VCaP (cell line): Measurements from ENCODE around the gene TMEM108.

ENCODE experiments used
- H3K27ac ChIP-seq: fragments of 450-650 bp; 2 replicates; pipeline ENCODE4 v1.5.1; 2017
- TF ChIP-seq, protein P1 (sequence below): fragments of 450-650 bp; conservative IDR thresholded peaks from 2 replicates; pipeline ENCODE4 v1.5.1; 2017; ENCODE audit warnings: mild to moderate bottlenecking, moderate library complexity

TMEM108 gene

DNA sequence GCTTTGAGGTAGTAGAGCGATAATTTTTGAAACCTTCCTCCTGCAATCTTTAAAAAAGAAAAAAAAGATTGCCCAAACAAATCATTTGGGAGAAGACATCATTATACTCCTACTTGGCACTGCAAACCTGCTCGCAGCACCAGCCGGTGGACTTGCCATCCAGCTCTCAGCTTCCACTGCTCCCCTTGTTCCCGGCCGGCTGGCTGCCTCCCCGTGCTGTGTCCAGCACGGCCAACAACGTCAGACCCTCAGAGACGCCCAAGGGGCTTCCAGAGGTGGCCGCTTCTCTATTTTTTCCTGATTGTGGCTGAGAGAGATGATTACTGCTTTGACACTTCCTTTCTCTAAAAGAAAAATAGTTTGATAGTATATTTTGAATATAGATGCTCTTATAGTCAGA lies 358.7 kb downstream of the TMEM108 start:
- TF ChIP-seq, protein P1, sequence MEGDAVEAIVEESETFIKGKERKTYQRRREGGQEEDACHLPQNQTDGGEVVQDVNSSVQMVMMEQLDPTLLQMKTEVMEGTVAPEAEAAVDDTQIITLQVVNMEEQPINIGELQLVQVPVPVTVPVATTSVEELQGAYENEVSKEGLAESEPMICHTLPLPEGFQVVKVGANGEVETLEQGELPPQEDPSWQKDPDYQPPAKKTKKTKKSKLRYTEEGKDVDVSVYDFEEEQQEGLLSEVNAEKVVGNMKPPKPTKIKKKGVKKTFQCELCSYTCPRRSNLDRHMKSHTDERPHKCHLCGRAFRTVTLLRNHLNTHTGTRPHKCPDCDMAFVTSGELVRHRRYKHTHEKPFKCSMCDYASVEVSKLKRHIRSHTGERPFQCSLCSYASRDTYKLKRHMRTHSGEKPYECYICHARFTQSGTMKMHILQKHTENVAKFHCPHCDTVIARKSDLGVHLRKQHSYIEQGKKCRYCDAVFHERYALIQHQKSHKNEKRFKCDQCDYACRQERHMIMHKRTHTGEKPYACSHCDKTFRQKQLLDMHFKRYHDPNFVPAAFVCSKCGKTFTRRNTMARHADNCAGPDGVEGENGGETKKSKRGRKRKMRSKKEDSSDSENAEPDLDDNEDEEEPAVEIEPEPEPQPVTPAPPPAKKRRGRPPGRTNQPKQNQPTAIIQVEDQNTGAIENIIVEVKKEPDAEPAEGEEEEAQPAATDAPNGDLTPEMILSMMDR = no peak
- H3K27ac ChIP-seq = no peak overlapping the region

DNA sequence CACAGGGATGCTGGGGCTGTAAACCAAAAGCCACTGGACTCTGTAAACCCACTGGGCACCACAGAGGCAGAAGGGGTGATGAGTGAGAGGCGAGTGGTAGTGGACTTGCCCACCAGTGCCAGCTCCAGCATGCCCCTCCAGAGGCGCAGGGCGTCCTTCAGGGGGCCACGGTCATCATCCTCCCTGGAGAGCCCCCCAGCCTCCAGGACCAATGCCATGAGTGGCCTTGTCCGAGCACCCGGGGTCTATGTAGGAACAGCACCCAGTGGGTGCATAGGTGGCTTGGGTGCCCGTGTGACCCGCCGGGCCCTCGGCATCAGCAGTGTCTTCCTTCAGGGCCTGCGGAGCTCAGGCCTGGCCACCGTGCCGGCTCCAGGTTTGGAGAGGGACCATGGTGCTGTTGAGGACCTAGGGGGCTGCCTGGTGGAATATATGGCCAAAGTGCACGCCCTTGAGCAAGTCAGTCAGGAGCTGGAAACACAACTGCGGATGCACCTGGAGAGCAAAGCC lies 361.9 kb downstream of the TMEM108 start, which contains the start of gene BFSP2:
BFSP2 (plus strand) TSS at position 51 of the 510 bp plus-strand sequence; CDS start at position 79, 28 bp downstream.
- no peak within 1 kb of the TSS for H3K27ac ChIP-seq
- TF ChIP-seq, protein P1 = no peak

DNA sequence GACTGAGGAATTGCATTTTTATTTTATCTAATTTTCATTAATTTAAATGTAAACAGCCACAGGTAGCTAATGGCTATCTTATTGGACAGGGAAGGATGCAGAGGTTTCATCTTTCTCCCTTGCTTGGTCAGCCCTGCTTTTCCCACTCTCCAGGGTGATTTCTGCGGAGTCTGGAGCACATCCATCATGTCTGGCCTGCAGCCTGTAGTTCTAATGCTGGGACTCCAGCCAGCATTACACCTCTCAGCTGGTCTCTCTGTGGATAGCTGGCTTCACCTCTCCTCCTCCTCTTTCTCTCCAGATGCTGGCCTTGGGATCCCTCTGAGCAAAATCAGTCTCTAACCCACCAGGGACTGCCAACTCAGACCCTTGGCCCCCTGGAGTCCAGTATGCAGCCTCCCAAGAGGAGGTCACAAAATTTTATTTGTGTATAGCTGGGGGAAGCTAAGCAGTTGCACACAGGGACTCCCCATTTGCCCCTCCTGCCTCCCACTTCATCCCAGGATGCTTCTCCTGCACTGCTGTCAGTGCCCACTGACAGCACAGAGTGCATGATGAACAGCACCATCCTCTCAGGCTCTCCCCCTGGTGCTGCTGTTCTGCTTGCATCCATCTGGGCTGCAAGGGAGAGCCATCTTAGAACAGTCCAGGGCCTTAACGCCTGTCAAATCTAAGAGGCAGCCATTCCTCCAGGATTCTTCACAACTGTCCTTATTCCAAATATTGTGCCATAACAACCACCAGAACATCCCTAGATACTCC lies 363.4 kb downstream of the TMEM108 start:
- H3K27ac ChIP-seq = no peak overlapping the region
- TF ChIP-seq, protein P1 = no peak

DNA sequence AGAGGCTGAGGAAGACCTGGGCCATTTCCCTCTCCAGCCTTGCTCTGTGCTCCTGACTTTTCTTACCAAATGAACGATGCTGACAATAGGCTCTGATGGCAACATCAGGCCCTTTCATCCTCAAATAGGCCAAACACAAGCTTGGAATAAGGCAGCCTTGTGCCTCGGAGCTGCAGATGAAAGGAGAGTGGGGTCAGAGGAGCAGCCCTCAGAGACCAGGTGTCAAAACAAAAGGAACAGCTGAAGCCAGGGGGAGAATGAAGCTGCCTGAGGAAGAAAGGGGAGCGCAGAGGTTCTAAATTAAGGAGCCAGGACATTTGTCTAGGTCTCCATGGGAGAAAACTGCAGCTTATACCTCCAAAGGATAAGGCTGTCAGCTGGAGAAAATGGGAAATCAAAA lies 366.7 kb downstream of the TMEM108 start:
- H3K27ac ChIP-seq = no peak overlapping the region
- TF ChIP-seq, protein P1 = no peak

DNA sequence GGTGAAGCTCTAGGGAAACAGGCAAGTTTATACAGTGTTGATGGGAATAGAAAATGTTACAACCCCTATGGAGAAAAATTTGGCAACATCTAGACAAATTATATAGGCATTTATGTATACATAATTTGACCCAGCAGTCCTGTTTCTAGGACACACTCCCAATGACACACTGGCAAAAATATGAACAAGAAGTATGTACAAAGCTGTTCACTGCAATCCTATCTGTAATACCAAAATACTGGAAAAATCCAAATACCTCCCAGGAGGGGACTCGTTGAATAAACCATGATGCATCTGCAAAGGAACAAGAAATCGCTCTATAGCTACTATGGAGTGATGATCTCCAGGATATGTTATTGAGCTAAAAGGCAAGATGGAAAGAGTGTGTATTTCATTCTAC lies 370.2 kb downstream of the TMEM108 start:
- no peak overlapping the region for H3K27ac ChIP-seq
- TF ChIP-seq, protein P1 = no peak

DNA sequence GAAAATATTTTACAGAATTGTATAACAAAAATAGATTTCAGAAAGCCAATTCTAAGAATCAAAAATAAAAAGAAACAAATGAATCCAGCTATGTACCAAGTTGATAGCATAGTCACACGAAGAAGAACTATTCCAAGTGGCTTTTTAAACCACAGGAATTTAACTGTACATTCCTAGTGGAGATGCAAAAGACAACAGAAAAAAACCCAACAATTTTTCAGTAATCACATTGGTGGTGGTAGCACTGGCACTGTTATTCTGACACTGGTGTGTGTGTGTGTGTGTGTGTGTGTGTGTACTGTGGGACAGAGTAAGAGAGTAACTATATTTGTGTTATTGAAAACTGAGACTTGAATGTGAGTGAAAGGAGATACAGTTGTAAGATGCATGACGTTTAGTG lies 370.8 kb downstream of the TMEM108 start:
- TF ChIP-seq, protein P1 = no peak
- H3K27ac ChIP-seq = no peak overlapping the region

DNA sequence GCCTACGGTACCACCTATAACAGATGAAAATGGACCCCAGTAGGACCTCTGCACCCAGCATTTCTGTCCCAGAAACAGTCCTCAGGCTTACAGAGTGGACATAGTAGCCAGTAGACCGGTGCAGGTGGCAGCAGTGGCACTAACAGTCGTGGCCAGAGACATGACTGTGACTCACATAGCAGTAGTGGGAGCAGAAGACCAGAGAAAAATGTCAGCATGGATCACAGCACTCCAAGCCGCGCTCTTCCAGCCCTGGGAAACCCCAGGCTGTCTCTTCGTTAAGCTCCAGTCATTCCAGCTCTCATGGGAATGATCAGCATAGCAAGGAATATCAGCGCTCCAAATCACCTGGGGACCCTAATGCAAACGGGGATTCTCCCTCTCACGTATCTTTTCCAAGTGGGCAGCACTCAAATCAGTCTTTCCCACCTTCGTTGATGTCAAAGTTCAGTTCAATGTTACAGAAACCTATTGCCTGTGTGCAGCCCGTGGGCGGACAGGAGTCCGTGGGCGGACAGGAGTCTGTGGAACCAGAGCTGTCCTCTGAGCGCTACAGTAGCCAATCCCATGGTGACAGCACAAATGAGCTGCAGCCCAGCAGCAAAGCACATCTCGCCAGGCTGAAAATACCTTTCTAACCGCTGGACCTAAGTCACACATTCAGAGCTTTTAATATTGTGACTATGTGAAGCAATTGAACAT lies 372.2 kb downstream of the TMEM108 start:
- TF ChIP-seq, protein P1 = no peak
- H3K27ac ChIP-seq = no peak overlapping the region
